SK-N-SH (cell line): ENCODE results near the gene NTM.
"Not testable (repeated sequence)": the region's sequence is repeated elsewhere in the genome, so short reads cannot be mapped to it uniquely, and the experiment has no call there.

ENCODE experiments used
- EP300 ChIP-seq, 2 experiments: IDR thresholded peaks; 2 replicates each; pipeline versions ENCODE4 v1.4.0 to v1.6.1; 2012; ENCODE audit warnings: borderline replicate concordance in 1 of 2, low read depth in 1 of 2, low read length in 1 of 2
- EZH2phosphoT487 ChIP-seq: fragments of 200-600 bp; sonication (generic); IDR thresholded peaks from 2 replicates; pipeline ENCODE4 v1.6.1; 2017; ENCODE audit warnings: low read depth, mixed run types, mild to moderate bottlenecking, antibody characterized with exemption, moderate library complexity, borderline replicate concordance

DNA sequence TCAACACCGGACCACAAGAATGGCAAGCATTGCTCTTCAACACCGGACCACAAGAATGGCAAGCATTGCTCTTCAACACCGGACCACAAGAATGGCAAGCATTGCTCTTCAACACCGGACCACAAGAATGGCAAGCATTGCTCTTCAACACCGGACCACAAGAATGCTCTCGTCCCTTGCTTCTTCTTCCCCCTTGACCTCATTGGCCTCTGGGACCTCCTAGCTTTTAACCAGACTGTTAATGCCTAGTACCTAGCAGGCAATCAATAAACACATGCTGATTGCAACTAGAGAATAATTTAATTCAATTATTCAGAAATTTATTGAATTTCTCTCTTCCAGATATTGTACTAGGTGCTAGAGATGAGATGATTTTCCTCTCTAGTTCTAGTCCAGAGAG is 28.0 kb upstream of the NTM start:
- TF ChIP-seq EZH2phosphoT487; EP300 (IDR thresholded peaks at IDR 0.05; ENCODE audit: borderline replicate concordance in 1 of 2, low read depth in 1 of 2, low read length in 1 of 2): not testable (repeated sequence)
